NCI-H2227 treated with DMSO at 0.1 percent for 48 hours (cell line): Measurements from ENCODE around the gene RFLNA.

Source experiments
- DNase-seq: peaks from one replicate; lab custom pipeline; 2025; lab: John Stamatoyannopoulos, UW

Gene RFLNA

DNA sequence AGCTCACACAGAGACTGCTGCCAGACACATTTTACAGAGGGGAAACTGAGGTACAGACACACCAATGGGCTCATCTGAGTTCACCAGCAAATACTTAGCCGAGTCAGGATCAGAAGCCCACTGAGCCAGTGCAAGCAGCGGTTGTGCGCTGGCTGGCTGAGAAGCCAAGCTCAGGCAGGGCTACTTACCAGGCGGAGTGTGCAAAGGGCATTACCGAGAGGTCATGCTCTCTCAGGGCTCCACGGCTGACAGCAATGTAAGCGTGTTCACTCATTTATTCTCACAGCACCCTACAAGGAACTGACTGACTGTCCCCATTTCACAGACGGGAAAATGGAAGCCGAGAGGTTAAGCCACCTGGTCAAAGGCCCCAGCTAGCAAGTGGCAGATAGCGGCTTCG, 63.7 kb downstream of the RFLNA start:
- DNase-seq: no peak

DNA sequence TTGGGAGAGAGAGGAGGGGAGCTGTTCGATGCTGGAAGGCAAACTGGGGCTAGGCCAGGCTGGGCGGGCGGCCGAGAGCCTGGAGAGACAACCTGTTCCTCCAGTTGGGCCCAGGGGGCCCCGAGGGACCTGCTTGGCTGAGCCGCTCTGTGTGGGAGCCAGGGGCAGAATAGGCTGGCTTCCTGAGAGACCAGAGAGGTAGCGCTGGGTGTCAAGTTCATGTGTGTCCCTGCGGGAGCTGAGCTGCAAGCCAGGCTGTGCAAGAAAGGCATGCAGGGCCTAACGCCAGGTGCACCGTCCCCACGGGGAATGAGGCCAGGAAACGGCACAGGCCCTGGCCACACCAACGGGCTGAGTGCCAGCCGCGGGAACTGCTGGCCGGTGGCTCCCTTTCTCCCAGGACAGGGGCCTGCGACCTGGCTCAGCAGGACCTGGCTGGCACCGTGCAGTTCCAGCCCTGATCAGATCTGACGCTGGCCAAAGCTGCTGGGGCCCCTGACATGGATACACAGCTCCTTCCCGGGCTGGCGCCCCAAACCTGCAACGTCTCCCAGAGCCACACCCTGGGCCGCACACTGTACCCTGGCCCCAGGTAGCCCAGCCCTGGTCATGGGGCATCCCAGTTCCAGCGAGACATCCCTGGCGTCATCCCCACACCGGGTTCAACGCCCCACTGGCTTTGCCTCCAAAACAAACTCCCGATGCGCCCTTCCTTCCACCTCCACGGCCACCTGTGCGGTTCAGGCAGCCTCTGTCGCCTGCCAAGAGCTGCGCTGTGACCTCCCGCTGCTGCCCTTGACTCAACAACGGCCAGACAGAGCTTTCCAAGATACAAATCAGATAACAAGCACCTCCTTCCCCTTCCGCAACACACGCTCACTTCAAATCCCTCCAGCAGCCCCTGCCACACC, 65.0 kb downstream of the RFLNA start:
- DNase-seq: no peak

- DNase-seq: no peak
Observed at GRCh38 chr12:124361074-124361970, 66.4 kb downstream of the RFLNA start.

- no peak for DNase-seq
Observed at GRCh38 chr12:124361996-124362395, 67.1 kb downstream of the RFLNA start.

DNA sequence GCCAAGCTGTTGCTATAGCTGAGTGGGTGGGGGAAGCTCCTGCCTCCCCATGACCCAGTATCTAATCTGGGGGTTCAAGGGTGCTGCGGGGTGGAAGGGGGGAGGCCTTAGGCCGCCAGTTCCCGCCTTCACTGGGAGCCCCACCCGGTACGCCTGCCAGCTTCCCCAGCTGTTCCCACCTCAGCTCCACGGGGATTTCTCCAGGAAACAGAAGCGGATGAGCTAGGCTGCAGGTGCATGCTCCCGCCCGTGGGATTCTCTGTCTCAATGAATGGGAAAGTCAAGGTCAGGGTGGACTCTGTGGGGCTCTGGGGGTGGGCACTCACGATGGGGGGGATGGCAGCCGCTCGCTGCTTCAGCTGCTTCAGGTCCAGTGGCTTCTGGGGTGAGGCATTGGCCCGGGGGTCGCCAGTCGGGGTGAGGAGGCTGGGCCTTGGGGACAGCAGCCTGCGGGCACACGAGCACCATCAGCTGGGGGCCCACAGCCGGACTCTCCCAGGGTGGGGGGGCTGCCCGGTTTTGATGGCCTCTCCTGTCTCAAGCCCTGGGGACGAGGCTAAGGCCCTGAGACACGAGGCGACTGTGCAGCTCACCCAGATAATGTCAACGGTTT, 68.6 kb downstream of the RFLNA start:
- DNase-seq: no peak

GRCh38 chr12:124364543-124364942, 69.7 kb downstream of the RFLNA start:
- no peak for DNase-seq
